Hepatocyte (in vitro differentiated cells): ENCODE measurements around the gene PTPMT1. TPM values are rescaled to one million over a fixed set of nuclear protein-coding genes. Genes with fewer than 3 reads are reported as not detected.

Source experiments
- DNase-seq: peaks from one replicate; pipeline ENCODE4 v3.0.0-alpha.2; 2016; ENCODE audit warnings: low spot score
- H2AFZ ChIP-seq: fragments of 200-600 bp; sonication (generic); 2 replicates; pipeline ENCODE4 v1.6.0; 2016; ENCODE audit warnings: antibody characterized with exemption, mild to moderate bottlenecking
- H3K27ac ChIP-seq: fragments of 200-600 bp; sonication (generic); 2 replicates; pipeline ENCODE4 v1.5.1; 2016; ENCODE audit warnings: mild to moderate bottlenecking
- H3K27me3 ChIP-seq: fragments of 200-600 bp; sonication (generic); 2 replicates; pipeline ENCODE4 v1.6.1; 2016
- H3K36me3 ChIP-seq: fragments of 200-600 bp; sonication (generic); replicated peaks from 2 replicates; pipeline ENCODE4 v1.5.1; 2016; ENCODE audit warnings: low read depth; ENCODE audit not compliant: insufficient read depth
- H3K4me1 ChIP-seq: fragments of 200-600 bp; sonication (generic); 2 replicates; pipeline ENCODE4 v1.5.1; 2016; ENCODE audit warnings: mild to moderate bottlenecking, moderate library complexity; ENCODE audit not compliant: insufficient read depth
- H3K4me2 ChIP-seq: fragments of 200-600 bp; sonication (generic); 2 replicates; pipeline ENCODE4 v1.6.0; 2016
- H3K4me3 ChIP-seq: fragments of 200-600 bp; sonication (generic); 2 replicates; pipeline ENCODE4 v1.5.1; 2016; ENCODE audit warnings: mild to moderate bottlenecking
- H3K79me2 ChIP-seq: fragments of 200-600 bp; sonication (generic); 2 replicates; pipeline ENCODE4 v1.6.0; 2017; ENCODE audit warnings: mild to moderate bottlenecking
- H3K9me2 ChIP-seq: fragments of 200-600 bp; sonication (generic); replicated peaks from 2 replicates; pipeline ENCODE4 v1.6.0; 2017; ENCODE audit warnings: mild to moderate bottlenecking; ENCODE audit not compliant: insufficient read depth
- H3K9me3 ChIP-seq: fragments of 200-600 bp; sonication (generic); 2 replicates; pipeline ENCODE4 v1.5.1; 2016; ENCODE audit warnings: low read depth, mild to moderate bottlenecking
- H4K20me1 ChIP-seq: fragments of 200-600 bp; sonication (generic); 2 replicates; pipeline ENCODE4 v1.6.0; 2016; ENCODE audit warnings: mild to moderate bottlenecking; ENCODE audit not compliant: insufficient read depth, poor library complexity, severe bottlenecking
- EZH2 ChIP-seq: fragments of 200-600 bp; sonication (generic); IDR thresholded peaks from 2 replicates; pipeline ENCODE4 v1.6.1; 2016; ENCODE audit warnings: antibody characterized with exemption, mild to moderate bottlenecking, borderline replicate concordance
- EZH2phosphoT487 ChIP-seq: fragments of 200-600 bp; sonication (generic); IDR thresholded peaks from one replicate; pipeline ENCODE4 v1.6.1; 2018; ENCODE audit warnings: antibody characterized with exemption, mild to moderate bottlenecking, low read depth, moderate library complexity; ENCODE audit not compliant: unreplicated experiment, severe bottlenecking
- WGBS: methylation state at CpG from one replicate; pipeline ENCODE4 v1.1.6; 2016; ENCODE audit warnings: low lambda C conversion rate; ENCODE audit errors: missing lambda C conversion rate; 5-methylcytosine and 5-hydroxymethylcytosine counted together
- polyA plus RNA-seq: library from polyadenylated mRNA; unstranded; fragments of >200 nt; fragmentation: Nextera tagmentation; extraction: Ambion mirVana; gene quantifications from 2 replicates; pipeline ENCODE4 v1.2.1, GENCODE V29; 2016
- total RNA-seq: library from RNA; depleted of rRNA; stranded (reverse); fragments of >200 nt; gene quantifications from 2 replicates; pipeline ENCODE4 v1.2.3, GENCODE V29; 2014
- TF ChIP-seq, protein P1 (sequence below): fragments of 200-600 bp; sonication (generic); IDR thresholded peaks from 2 replicates; pipeline ENCODE4 v1.5.1; 2016; ENCODE audit warnings: antibody characterized with exemption, mild to moderate bottlenecking; ENCODE audit not compliant: poor library complexity

The PTPMT1 gene
- total and polyA plus RNA-seq, 2 experiments from 2014 or later = 108 to 112 TPM

DNA sequence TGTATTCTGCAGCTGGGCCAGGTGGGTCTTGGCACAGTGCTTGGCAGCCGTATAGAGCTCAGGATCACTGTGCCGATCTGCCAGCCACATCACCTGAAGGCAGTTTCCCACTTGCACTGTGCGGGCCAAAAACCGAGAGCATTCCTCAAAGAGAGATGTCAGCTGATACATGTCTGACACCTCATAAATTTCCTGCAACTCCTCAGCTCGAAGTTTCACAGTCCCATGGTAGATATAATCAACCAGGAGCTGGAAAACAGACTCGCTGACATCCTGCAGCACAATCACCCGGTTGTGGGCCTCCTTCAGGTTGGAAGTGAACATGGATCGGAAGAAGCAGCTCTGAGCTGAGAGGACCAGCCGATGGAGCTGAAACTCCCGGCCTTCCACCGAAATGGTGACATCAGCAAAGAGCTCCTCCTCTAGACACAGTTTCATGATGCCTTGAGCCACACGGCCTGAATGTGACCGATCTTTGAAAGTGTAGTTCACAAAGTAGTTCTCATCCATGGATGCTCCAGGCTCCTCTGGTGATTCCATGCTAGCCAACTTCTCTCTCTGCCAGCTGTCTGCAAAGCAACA, 12.2 kb downstream of the PTPMT1 start:
- WGBS = 67% methylated on average over 13 of the region's 13 CpGs

DNA sequence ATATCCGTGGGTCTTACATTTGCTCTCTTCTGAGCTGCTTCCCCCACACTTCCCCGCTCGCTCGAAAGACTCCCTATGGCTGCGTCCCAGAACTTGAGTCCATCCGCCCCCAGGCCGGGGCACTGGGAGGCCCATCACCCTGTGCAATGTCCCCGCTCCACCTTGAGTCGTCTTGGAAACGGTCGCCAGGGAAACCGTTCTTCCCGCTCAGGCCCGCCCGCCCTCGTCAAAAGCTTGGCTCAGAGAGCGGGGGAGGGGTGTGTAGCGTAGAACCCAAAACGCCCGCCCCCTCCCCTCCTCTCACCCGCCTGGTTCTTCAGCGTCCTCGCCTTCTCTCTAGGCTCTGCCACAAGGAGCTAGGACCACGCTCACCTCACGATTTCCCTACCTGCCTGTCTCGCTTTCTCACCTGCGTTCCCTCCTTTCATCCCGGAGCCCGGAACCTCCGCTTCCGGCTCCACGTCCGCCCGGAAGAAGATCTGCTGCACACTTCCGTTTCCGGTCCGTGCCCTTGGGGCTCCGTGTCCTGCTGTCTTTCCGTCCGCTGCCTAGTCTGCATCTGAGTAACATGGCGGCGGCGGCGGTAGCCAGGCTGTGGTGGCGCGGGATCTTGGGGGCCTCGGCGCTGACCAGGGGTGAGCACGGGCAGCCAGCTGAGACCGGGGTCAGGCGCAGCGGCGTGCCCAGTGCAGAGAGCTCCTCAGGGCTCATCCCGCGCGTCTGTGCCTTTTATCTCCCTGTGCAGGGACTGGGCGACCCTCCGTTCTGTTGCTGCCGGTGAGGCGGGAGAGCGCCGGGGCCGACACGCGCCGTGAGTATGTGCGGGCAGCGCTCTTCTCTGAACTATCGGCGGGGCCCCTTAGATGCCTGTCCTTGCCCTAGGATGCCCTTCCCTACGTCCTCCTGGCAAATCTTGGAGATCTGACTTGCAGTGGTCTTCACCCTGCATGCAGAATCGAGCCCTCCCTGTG, 13.4 kb downstream of the PTPMT1 start, which contains the start of the genes KBTBD4 and NDUFS3:
KBTBD4 (minus strand) TSS at position 447 of the 971 bp plus-strand sequence; CDS start at position 428, 19 bp downstream.
NDUFS3 (plus strand) TSS at position 551 of the 971 bp plus-strand sequence; CDS start at position 569, 18 bp downstream.
- H4K20me1 ChIP-seq = no peaks in the 10 kb centered on the region
- peak within 1 kb of the TSS; percentile 99 for H3K4me3 ChIP-seq
- DNase-seq = peak; percentile 94
- no peaks in the 10 kb centered on the region for H3K27me3 ChIP-seq
- TF ChIP-seq, protein P1, sequence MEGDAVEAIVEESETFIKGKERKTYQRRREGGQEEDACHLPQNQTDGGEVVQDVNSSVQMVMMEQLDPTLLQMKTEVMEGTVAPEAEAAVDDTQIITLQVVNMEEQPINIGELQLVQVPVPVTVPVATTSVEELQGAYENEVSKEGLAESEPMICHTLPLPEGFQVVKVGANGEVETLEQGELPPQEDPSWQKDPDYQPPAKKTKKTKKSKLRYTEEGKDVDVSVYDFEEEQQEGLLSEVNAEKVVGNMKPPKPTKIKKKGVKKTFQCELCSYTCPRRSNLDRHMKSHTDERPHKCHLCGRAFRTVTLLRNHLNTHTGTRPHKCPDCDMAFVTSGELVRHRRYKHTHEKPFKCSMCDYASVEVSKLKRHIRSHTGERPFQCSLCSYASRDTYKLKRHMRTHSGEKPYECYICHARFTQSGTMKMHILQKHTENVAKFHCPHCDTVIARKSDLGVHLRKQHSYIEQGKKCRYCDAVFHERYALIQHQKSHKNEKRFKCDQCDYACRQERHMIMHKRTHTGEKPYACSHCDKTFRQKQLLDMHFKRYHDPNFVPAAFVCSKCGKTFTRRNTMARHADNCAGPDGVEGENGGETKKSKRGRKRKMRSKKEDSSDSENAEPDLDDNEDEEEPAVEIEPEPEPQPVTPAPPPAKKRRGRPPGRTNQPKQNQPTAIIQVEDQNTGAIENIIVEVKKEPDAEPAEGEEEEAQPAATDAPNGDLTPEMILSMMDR = no peak
- TF ChIP-seq EZH2phosphoT487 (no peak), EZH2 (no peak)
- no peaks in the 10 kb centered on the region for H3K36me3 ChIP-seq
- WGBS = 1% methylated on average over 63 of the region's 72 CpGs
- H3K27ac ChIP-seq = peak within 1 kb of the TSS; percentile 97
- no peaks in the 10 kb centered on the region for H3K9me2 ChIP-seq
- peak within 1 kb of the TSS; percentile 99 for H3K4me2 ChIP-seq
- peaks cover 51% of the 10 kb centered on the region for H3K79me2 ChIP-seq
- H3K4me1 ChIP-seq = peaks cover 7% of the 10 kb centered on the region
- peak within 1 kb of the TSS; percentile 97 for H2AFZ ChIP-seq
- H3K9me3 ChIP-seq = no peaks in the 10 kb centered on the region

More for the DNA sequence above, 12.2 kb downstream of the PTPMT1 start:
- DNase-seq = no peak
- Histone ChIP-seq H3K36me3 (no peaks in the 10 kb centered on the region), H3K4me2 (peak overlapping the region; percentile 99), H3K9me3 (no peaks in the 10 kb centered on the region), H3K4me1 (peaks cover 7% of the 10 kb centered on the region), H2AFZ (no peak overlapping the region), H3K27me3 (no peaks in the 10 kb centered on the region), H3K79me2 (peaks cover 51% of the 10 kb centered on the region), H3K4me3 (no peak overlapping the region), H3K27ac (peak overlapping the region; percentile 97), H4K20me1 (no peaks in the 10 kb centered on the region), H3K9me2 (no peaks in the 10 kb centered on the region)
- TF ChIP-seq EZH2 (no peak), EZH2phosphoT487 (no peak)
- TF ChIP-seq, protein P1 = no peak

DNA sequence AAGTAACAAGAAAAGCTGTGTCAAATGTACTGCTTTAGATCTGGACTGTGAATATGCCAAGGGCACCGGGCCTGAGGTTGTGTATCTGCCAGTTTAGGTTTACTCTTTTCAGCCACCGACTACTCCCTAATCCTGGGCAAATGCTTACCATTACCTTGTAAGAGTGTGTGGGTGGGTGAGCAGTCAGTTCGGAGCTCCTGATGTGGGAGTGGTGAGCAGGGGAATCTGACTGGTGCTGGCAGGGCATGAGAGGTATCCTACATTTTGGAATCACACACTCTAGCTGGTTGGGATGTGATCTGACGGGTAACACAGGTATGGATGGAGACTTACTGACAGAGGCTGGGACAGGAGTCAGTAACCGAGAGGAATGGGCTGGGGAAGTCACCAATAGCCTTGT, 18.4 kb downstream of the PTPMT1 start:
- Histone ChIP-seq H4K20me1 (no peaks in the 10 kb centered on the region), H3K9me3 (no peaks in the 10 kb centered on the region), H3K79me2 (peaks cover 24% of the 10 kb centered on the region), H3K27me3 (no peaks in the 10 kb centered on the region), H3K36me3 (no peaks in the 10 kb centered on the region), H3K4me1 (no peaks in the 10 kb centered on the region), H2AFZ (no peak overlapping the region), H3K4me3 (no peak overlapping the region), H3K27ac (no peak overlapping the region), H3K9me2 (no peaks in the 10 kb centered on the region), H3K4me2 (no peak overlapping the region)
- DNase-seq = no peak
- 95% methylated on average over 5 of the region's 5 CpGs for WGBS
- TF ChIP-seq EZH2 (no peak), EZH2phosphoT487 (no peak)
- TF ChIP-seq, protein P1 = no peak
